Measurements from ENCODE around the gene RSPO4.
"Not testable (repeated sequence)": the region's sequence is repeated elsewhere in the genome, so short reads cannot be mapped to it uniquely, and the experiment has no call there.

The RSPO4 gene

GRCh38 chr20:987677-988076 is 14.4 kb downstream of the RSPO4 start:
- Histone ChIP-seq H3K4me3 (ENCODE audit: low read length) (no peak overlapping the region), H3K9ac (ENCODE audit: low read depth, low read length) (no peak overlapping the region), H3K27ac (ENCODE audit: low read depth, low read length) (no peak overlapping the region), H3K36me3 (ENCODE audit: insufficient read depth, low read length) (no peaks in the 10 kb centered on the region), H3K4me1 (ENCODE audit: insufficient read depth, low read length) (peaks cover 12% of the 10 kb centered on the region; the same call in 1 of the 2 replicates), H3K9me3 (ENCODE audit: insufficient read depth, low read depth, low read length) (no peaks in the 10 kb centered on the region), H3K27me3 (ENCODE audit: insufficient read depth, low read length) (no peaks in the 10 kb centered on the region)
- 85% methylated on average over 2 of the region's 2 CpGs for WGBS

- peaks cover 12% of the 10 kb centered on the region; the same call in 1 of the 2 replicates for H3K4me1 ChIP-seq (ENCODE audit: insufficient read depth, low read length)
- H3K4me3 ChIP-seq (ENCODE audit: low read length) = no peak overlapping the region
- H3K9ac ChIP-seq (ENCODE audit: low read depth, low read length) = no peak overlapping the region
- H3K36me3 ChIP-seq (ENCODE audit: insufficient read depth, low read length) = no peaks in the 10 kb centered on the region
- 94% methylated on average over 3 of the region's 4 CpGs for WGBS
- no peak overlapping the region for H3K27ac ChIP-seq (ENCODE audit: low read depth, low read length)
- no peaks in the 10 kb centered on the region for H3K27me3 ChIP-seq (ENCODE audit: insufficient read depth, low read length)
- no peaks in the 10 kb centered on the region for H3K9me3 ChIP-seq (ENCODE audit: insufficient read depth, low read depth, low read length)
Observed at GRCh38 chr20:986733-987355, 15.3 kb downstream of the RSPO4 start.

- H3K9ac ChIP-seq (ENCODE audit: low read depth, low read length); H3K36me3 ChIP-seq (ENCODE audit: insufficient read depth, low read length); H3K27me3 ChIP-seq (ENCODE audit: insufficient read depth, low read length); H3K9me3 ChIP-seq (ENCODE audit: insufficient read depth, low read depth, low read length); H3K4me3 ChIP-seq (ENCODE audit: low read length); H3K27ac ChIP-seq (ENCODE audit: low read depth, low read length): not testable (repeated sequence)
- WGBS = 93% methylated on average over 1 of the region's 1 CpG
- peaks cover 12% of the 10 kb centered on the region; the same call in 1 of the 2 replicates for H3K4me1 ChIP-seq (ENCODE audit: insufficient read depth, low read length)
Observed at GRCh38 chr20:984994-985393, 17.1 kb downstream of the RSPO4 start.

GRCh38 chr20:982754-983153 is 19.4 kb downstream of the RSPO4 start:
- H3K9ac ChIP-seq (ENCODE audit: low read depth, low read length) = no peak overlapping the region
- H3K4me3 ChIP-seq (ENCODE audit: low read length) = no peak overlapping the region
- no peaks in the 10 kb centered on the region for H3K27me3 ChIP-seq (ENCODE audit: insufficient read depth, low read length)
- H3K4me1 ChIP-seq (ENCODE audit: insufficient read depth, low read length) = peaks cover 12% of the 10 kb centered on the region; the same call in 1 of the 2 replicates
- WGBS = 60% methylated on average over 9 of the region's 9 CpGs
- H3K36me3 ChIP-seq (ENCODE audit: insufficient read depth, low read length) = no peaks in the 10 kb centered on the region
- no peak overlapping the region for H3K27ac ChIP-seq (ENCODE audit: low read depth, low read length)
- no peaks in the 10 kb centered on the region for H3K9me3 ChIP-seq (ENCODE audit: insufficient read depth, low read depth, low read length)

DNA sequence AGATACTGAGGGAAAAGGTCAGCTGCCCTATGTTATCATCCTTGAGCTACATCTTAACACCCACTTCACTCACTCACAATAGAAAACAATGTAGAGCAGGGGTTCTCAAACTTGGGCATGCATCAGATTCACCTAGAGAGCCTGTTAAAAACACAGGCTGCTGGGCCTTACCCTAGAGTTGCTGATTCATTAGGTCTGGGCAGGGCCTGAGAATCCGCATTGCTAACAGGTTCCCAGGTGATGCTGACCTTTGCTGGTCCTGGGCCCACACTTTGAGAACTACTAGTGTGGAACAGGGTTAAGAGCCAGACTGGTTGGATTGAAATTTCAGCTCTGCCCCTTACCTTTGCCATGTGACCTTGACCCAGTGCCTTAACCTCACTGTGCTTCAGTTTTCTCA is 25.1 kb downstream of the RSPO4 start:
- H3K4me1 ChIP-seq (ENCODE audit: insufficient read depth, low read length) = no peaks in the 10 kb centered on the region

GRCh38 chr20:976033-976432 is 26.1 kb downstream of the RSPO4 start:
- Histone ChIP-seq H3K27ac (ENCODE audit: low read depth, low read length) (no peak overlapping the region), H3K36me3 (ENCODE audit: insufficient read depth, low read length) (no peaks in the 10 kb centered on the region), H3K9ac (ENCODE audit: low read depth, low read length) (no peak overlapping the region), H3K4me3 (ENCODE audit: low read length) (no peak overlapping the region), H3K9me3 (ENCODE audit: insufficient read depth, low read depth, low read length) (no peaks in the 10 kb centered on the region), H3K4me1 (ENCODE audit: insufficient read depth, low read length) (no peaks in the 10 kb centered on the region), H3K27me3 (ENCODE audit: insufficient read depth, low read length) (no peaks in the 10 kb centered on the region)
- 91% methylated on average over 2 of the region's 2 CpGs for WGBS

More for the DNA sequence above, 25.1 kb downstream of the RSPO4 start:
- H3K27ac ChIP-seq (ENCODE audit: low read depth, low read length) = no peak overlapping the region
- no peaks in the 10 kb centered on the region for H3K9me3 ChIP-seq (ENCODE audit: insufficient read depth, low read depth, low read length)
- no peak overlapping the region for H3K9ac ChIP-seq (ENCODE audit: low read depth, low read length)
- WGBS = 80% methylated on average over 1 of the region's 1 CpG
- H3K27me3 ChIP-seq (ENCODE audit: insufficient read depth, low read length) = no peaks in the 10 kb centered on the region
- no peak overlapping the region for H3K4me3 ChIP-seq (ENCODE audit: low read length)
- H3K36me3 ChIP-seq (ENCODE audit: insufficient read depth, low read length) = no peaks in the 10 kb centered on the region

DNA sequence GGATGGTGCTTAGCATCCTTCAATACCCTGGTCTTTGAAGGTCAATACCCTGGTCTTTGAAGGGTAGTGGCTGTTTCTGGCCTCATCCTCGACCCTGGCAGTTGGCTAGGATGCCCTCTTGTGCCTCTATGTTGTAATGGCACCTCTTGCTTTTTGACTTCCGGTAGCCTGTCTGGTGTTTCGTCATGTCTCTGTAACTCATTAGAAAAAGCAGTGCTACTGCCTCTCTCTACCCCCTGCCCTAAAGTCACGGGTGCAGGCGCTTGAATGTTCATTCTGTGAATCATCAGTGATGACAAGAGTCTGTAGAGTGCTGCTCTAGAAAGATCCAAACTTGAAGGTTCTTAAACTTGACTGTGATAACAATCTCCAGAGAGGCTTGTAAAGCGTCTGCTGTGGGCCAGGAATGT is 28.3 kb downstream of the RSPO4 start:
- H3K27ac ChIP-seq (ENCODE audit: low read depth, low read length) = no peak overlapping the region
- H3K4me1 ChIP-seq (ENCODE audit: insufficient read depth, low read length) = no peaks in the 10 kb centered on the region
- no peaks in the 10 kb centered on the region for H3K9me3 ChIP-seq (ENCODE audit: insufficient read depth, low read depth, low read length)
- H3K27me3 ChIP-seq (ENCODE audit: insufficient read depth, low read length) = no peaks in the 10 kb centered on the region
- H3K36me3 ChIP-seq (ENCODE audit: insufficient read depth, low read length) = no peaks in the 10 kb centered on the region
- WGBS = 57% methylated on average over 6 of the region's 6 CpGs
- no peak overlapping the region for H3K4me3 ChIP-seq (ENCODE audit: low read length)
- no peak overlapping the region for H3K9ac ChIP-seq (ENCODE audit: low read depth, low read length)

DNA sequence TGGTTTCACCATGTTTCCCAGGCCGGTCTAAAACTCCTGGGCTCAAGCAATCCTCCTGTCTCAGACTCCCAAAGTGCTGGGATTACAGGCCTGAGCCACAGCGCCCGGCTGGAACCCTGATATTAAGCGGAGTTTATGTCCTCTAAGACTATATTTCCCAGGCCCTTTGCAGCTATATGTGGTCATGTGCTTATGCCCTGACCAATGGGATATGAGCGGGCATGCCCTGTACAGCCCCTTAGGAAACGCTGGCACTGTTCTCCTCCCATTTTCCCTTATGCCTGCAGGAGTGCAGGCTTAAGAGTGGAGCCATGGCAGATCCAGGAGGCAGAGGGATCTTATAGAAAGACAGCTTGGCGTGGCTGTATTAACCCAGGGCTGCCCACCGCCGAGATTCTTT is 29.9 kb downstream of the RSPO4 start:
- Histone ChIP-seq H3K4me3 (ENCODE audit: low read length) (no peak overlapping the region), H3K27ac (ENCODE audit: low read depth, low read length) (no peak overlapping the region), H3K9ac (ENCODE audit: low read depth, low read length) (no peak overlapping the region), H3K36me3 (ENCODE audit: insufficient read depth, low read length) (no peaks in the 10 kb centered on the region), H3K4me1 (ENCODE audit: insufficient read depth, low read length) (no peaks in the 10 kb centered on the region), H3K9me3 (ENCODE audit: insufficient read depth, low read depth, low read length) (no peaks in the 10 kb centered on the region), H3K27me3 (ENCODE audit: insufficient read depth, low read length) (no peaks in the 10 kb centered on the region)
- 91% methylated on average over 9 of the region's 9 CpGs for WGBS

GRCh38 chr20:971346-971745 is 30.8 kb downstream of the RSPO4 start:
- no peaks in the 10 kb centered on the region for H3K9me3 ChIP-seq (ENCODE audit: insufficient read depth, low read depth, low read length)
- H3K9ac ChIP-seq (ENCODE audit: low read depth, low read length) = no peak overlapping the region
- no peaks in the 10 kb centered on the region for H3K36me3 ChIP-seq (ENCODE audit: insufficient read depth, low read length)
- no peaks in the 10 kb centered on the region for H3K27me3 ChIP-seq (ENCODE audit: insufficient read depth, low read length)
- no peaks in the 10 kb centered on the region for H3K4me1 ChIP-seq (ENCODE audit: insufficient read depth, low read length)
- 89% methylated on average over 2 of the region's 2 CpGs for WGBS
- no peak overlapping the region for H3K4me3 ChIP-seq (ENCODE audit: low read length)
- no peak overlapping the region for H3K27ac ChIP-seq (ENCODE audit: low read depth, low read length)

DNA sequence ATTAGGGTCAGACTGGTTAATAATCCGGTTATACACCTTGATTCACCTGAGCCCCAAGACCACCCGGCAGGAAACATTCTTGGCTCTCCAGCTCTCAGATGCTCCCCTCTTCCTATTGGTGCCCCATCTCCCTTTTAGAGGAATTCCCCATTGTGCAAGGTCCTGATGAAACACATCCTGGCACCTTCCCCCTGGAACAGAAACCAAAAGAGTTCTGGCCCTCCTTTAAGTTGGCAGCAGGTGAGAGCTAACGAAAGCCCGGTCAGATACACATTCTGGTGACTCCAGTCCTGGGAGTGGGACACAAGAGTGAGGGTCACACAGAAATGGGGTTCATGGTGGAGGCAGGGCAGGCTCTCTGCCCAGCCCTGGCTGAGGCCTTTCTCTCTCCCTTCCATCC is 32.2 kb downstream of the RSPO4 start:
- Histone ChIP-seq H3K27me3 (ENCODE audit: insufficient read depth, low read length) (no peaks in the 10 kb centered on the region), H3K4me1 (ENCODE audit: insufficient read depth, low read length) (no peaks in the 10 kb centered on the region), H3K4me3 (ENCODE audit: low read length) (no peak overlapping the region), H3K9me3 (ENCODE audit: insufficient read depth, low read depth, low read length) (no peaks in the 10 kb centered on the region), H3K9ac (ENCODE audit: low read depth, low read length) (no peak overlapping the region), H3K27ac (ENCODE audit: low read depth, low read length) (no peak overlapping the region), H3K36me3 (ENCODE audit: insufficient read depth, low read length) (no peaks in the 10 kb centered on the region)
- 94% methylated on average over 4 of the region's 4 CpGs for WGBS

- Histone ChIP-seq H3K9me3 (ENCODE audit: insufficient read depth, low read depth, low read length) (no peaks in the 10 kb centered on the region), H3K27ac (ENCODE audit: low read depth, low read length) (no peak overlapping the region), H3K4me1 (ENCODE audit: insufficient read depth, low read length) (no peaks in the 10 kb centered on the region), H3K36me3 (ENCODE audit: insufficient read depth, low read length) (no peaks in the 10 kb centered on the region), H3K9ac (ENCODE audit: low read depth, low read length) (no peak overlapping the region), H3K27me3 (ENCODE audit: insufficient read depth, low read length) (no peaks in the 10 kb centered on the region), H3K4me3 (ENCODE audit: low read length) (no peak overlapping the region)
- 88% methylated on average over 16 of the region's 16 CpGs for WGBS
Observed at GRCh38 chr20:967796-968742, 34.0 kb downstream of the RSPO4 start.

Measured in HUES64 (cell line).